HG03159 (cell line): Measurements from ENCODE around the gene SPAG4.

Experiments
- ATAC-seq: cut with Tn5 transposase; IDR thresholded peaks from one replicate; pipeline ENCODE4 v1.9.1; 2021; ENCODE audit warnings: mild to moderate bottlenecking, moderate library complexity; ENCODE audit not compliant: unreplicated experiment

Gene SPAG4, protein sequence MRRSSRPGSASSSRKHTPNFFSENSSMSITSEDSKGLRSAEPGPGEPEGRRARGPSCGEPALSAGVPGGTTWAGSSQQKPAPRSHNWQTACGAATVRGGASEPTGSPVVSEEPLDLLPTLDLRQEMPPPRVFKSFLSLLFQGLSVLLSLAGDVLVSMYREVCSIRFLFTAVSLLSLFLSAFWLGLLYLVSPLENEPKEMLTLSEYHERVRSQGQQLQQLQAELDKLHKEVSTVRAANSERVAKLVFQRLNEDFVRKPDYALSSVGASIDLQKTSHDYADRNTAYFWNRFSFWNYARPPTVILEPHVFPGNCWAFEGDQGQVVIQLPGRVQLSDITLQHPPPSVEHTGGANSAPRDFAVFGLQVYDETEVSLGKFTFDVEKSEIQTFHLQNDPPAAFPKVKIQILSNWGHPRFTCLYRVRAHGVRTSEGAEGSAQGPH

GRCh38 chr20:35615667-35616464, at the start of gene SPAG4:
Gene SPAG4, plus strand, starts transcription at chr20:35615829. Its CDS starts 175 bp downstream, at chr20:35616004.
- peak; percentile 72 for ATAC-seq

- no peak for ATAC-seq
Measured at GRCh38 chr20:35568645-35569044, 47.0 kb upstream of the SPAG4 start.

DNA sequence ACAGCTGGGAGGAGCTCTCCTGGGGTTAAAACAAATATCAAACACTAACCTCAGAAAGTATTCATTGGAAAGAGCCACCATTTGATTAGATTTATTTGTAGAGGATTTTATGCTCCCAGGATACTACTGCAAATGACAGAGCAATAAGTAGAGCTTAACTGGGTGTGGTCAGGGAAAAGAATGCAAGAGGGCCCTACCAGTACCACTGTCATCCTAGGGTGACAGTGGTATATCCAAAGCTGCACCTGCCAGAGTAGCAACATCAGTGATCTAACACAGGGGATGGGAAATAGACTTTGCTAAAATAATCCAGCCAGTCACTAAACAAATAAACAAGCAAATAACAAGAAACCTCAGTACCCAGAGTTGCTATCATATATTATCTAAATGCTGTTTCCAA, 44.1 kb upstream of the SPAG4 start:
- no peak for ATAC-seq

- no peak for ATAC-seq
Measured at GRCh38 chr20:35572838-35573237, 42.8 kb upstream of the SPAG4 start.

DNA sequence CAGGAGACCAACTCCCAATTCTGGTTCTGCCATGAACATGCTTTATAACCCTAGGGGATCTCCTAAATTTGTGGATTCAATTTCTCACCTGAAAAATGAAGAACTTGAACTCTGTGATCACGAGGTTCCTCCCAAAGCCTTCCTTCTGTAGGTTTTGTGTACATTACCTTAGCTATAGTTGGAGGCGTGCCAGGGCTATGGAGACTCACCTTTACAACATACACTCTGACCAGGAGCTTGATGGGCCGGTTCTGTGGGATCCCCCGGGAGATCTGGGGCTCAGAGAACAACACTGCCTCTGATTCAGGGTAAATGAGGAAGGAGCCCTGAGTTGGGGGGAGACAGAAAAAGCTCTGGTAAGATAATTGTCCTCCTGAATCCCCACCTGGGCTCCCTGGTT, 39.7 kb upstream of the SPAG4 start:
- ATAC-seq: no peak

GRCh38 chr20:35576816-35577215, 38.8 kb upstream of the SPAG4 start:
- ATAC-seq: no peak

DNA sequence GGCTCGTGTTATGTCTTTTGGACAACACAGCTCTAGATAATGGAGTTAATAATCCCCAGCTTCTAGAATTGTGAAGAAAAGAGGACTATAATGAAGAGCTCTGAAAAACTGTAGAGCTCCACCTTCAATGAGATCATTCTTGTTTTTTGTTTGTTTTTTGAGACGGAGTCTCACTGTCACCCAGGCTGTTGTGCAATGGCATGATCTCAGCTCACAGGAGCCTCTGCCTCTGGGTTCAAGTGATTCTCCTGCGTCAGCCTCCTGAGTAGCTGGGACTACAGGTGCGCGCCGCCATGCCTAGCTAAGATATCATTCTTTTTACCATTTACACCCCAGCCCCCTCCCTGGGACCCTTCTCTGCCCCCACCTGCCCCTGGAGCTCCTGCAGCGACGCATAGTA, 37.2 kb upstream of the SPAG4 start:
- ATAC-seq: no peak

GRCh38 chr20:35579196-35579595, 36.4 kb upstream of the SPAG4 start:
- no peak for ATAC-seq

DNA sequence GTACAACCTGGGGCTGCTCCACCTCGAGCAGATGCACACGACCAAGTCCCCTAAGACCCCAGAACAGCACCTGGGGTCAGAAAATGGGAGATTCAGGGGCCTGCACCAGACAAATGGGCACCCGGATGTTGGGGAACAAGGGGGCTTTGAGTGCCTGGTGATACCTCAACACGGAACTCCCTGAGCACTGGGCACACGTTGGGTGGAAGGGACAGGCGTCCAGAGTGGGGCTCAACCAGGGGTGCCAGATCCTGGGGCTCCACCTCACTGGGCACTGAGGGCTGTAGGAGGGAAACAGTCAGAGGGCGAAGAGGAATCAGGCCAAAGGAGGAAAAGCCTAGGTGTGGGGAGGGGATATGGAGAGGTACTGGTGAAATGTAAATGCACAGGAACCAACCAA, 33.5 kb upstream of the SPAG4 start:
- no peak for ATAC-seq

GRCh38 chr20:35582741-35583404, 32.8 kb upstream of the SPAG4 start:
- no peak for ATAC-seq

- no peak for ATAC-seq
Measured at GRCh38 chr20:35583636-35584560, 31.7 kb upstream of the SPAG4 start.

DNA sequence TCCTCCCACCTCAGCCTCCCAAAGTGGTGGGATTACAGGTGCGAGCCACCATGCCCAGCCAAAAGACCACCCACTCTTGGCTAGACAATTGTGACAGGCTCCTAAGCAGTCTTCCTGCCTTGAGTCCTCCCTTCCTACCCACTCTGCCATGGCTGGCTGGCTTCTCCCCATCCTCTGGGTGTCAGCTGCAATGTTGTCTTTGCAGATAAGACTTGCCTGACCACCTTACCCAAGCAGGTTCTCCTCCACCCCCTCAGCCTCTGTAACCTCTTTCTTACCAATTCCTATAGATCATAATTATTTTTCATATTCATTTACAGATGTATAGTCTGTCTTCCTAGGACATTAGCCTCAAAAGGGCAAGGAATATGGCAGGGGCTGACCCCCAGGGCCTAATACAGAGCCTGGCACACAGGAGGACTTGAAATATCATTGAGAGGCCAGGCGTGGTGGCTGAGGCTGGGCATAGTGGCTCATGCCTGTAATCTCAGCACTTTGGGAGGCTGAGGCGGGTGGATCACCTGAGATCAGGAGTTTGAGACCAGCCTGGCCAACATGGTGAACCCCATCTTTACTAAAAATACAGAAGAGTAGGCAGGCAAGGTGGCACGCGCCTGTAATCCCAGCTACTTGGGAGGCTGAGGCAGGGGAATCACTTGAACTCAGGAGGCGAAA, 28.7 kb upstream of the SPAG4 start:
- no peak for ATAC-seq

- no peak for ATAC-seq
Measured at GRCh38 chr20:35587436-35587835, 28.2 kb upstream of the SPAG4 start.

- ATAC-seq: no peak
Measured at GRCh38 chr20:35588397-35588796, 27.2 kb upstream of the SPAG4 start.

GRCh38 chr20:35592339-35592974, 23.2 kb upstream of the SPAG4 start:
- ATAC-seq: no peak

DNA sequence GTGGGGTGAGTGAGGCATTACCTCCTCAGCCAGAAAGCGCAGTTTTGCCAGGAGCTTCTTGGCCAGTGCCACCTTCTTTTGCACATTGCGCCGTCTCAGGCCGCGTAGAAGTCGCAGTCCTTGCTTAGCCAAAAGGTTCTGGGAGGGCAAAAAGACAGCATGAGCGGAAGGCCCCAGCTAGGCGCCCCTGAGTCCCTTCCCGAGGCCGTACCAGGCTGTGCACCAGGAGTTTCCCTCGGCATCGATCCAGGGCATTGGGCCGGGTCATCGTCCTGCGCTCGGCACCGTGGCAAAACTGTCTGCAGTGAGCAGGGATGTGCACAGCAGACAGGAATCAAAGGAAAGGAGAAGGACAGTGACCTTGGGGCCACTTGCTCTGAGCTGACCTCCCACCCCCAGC, 20.2 kb upstream of the SPAG4 start:
- no peak for ATAC-seq

DNA sequence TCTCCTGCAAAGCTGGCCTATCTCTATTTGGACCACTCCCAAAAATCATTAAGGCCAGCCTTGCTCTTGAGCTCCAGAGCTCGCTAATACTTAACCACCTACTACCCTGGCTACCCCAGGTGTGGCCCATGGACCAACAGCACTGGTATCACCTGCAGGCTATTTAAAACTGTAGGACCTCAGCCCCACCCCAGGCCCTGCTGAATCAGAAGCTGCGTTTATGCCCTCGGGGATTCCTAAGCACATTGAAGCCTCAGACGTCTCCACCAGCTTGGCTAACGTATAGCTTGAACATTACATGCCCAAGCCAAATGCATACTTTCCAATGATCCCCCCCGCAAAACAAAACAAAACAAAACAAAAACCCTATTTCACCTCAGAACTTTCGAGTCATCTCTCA, 19.7 kb upstream of the SPAG4 start:
- no peak for ATAC-seq

DNA sequence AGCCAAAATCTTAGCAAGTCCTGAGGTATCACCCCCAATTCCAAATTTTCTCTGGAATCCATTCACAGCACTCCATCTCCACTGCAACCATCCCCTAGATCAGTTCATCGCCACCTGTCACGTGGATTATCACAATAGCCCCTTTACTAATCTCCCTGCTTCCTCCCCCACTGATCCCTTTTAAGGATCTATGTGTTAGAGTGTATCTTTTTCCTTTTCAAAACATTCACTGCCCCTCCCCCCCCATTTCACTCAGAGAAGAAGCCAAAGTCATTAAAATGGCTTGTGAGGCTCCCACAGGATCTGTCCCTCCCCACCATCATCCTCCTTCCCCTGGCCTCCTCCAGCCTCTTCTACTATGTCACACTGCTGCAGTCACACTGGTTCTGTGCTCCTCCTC, 18.4 kb upstream of the SPAG4 start:
- ATAC-seq: no peak

- ATAC-seq: no peak
Measured at GRCh38 chr20:35598476-35598875, 17.2 kb upstream of the SPAG4 start.
